NCI-H2029 treated with DMSO at 0.1 percent for 48 hours (cell line): ENCODE data around the gene EVPL.

ENCODE experiments used
- DNase-seq: peaks from one replicate; lab custom pipeline; 2025; lab: John Stamatoyannopoulos, UW

EVPL gene

DNA sequence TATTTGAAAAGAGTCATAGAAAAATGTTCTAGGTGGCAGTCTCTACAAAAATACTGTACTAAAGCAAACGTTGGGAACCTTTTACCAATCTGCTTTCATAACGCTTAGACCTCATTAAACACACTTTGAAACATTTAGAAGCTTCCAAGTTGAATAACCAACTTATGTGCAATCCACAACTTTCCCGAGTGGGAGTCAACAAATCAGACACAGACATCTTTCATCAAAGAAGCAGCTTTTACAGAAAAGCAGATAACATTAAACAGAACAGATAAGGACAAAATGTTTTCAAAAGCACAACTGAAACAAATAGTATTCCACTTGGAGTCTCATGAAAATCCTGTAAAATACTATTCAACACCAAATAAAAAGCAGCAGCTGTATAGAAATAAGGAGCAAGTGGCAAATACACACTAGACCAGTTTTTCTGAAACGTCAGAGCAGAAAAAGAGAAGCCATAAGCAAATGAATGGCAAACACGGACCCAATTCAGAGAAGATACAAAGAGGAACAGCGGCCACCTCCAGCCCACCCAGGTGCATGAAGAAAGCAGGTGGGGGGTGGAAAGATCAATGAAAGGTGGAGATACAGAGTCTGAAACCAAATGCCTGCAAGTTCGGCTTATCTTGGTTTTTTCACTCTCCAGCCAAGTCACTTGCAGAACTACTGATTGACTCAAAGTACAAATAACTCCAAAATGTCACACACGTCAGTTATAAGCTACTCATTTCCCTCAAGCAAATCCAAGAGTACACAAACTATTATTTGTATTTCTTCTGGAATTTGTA lies 67.9 kb downstream of the EVPL start:
- DNase-seq, result no peak
